Activated CD8-positive, alpha-beta memory T cell treated with anti-CD3 and anti-CD28 coated beads for 36 hours (primary cell): ENCODE results near the gene SRC. TPM values are rescaled to one million over a fixed set of nuclear protein-coding genes. Genes with fewer than 3 reads are reported as not detected.

ENCODE experiments used
- CTCF ChIA-PET: fragments of 350-600 bp; sonication (Branson Sonifier 250); formaldehyde crosslinking; loops from one replicate; lab custom pipeline; 2021; ENCODE audit warnings: antibody characterized with exemption; lab: Charles Lee
- POLR2A ChIA-PET: fragments of 350-600 bp; sonication (Branson Sonifier 250); formaldehyde crosslinking; loops from one replicate; lab custom pipeline; 2021; ENCODE audit warnings: antibody characterized with exemption; lab: Charles Lee
- total RNA-seq, 2 experiments: library from RNA; stranded (reverse); gene quantifications; one replicate each; pipeline ENCODE4 v1.2.3, GENCODE V29; 2021

The SRC gene
- total RNA-seq, 2 experiments from 2014 or later, result 2.3 to 3.2 TPM

- ChIA-PET CTCF (interaction anchor here (1.3 kb wide), 1 partner anchor 118 kb away, joined by 3 read pairs; no protein-coding TSS in a partner anchor), POLR2A (no interaction called here)
These were observed 32.3 kb upstream of the SRC start for GRCh38 chr20:37313546-37314091.

- POLR2A ChIA-PET, result no interaction called here
- CTCF ChIA-PET, result no interaction called here
These were observed 31.8 kb upstream of the SRC start for GRCh38 chr20:37314099-37314498.

- ChIA-PET POLR2A (no interaction called here), CTCF (no interaction called here)
These were observed 31.3 kb upstream of the SRC start for GRCh38 chr20:37314617-37315016.

GRCh38 chr20:37315021-37315451 is 30.9 kb upstream of the SRC start:
- CTCF ChIA-PET, result no interaction called here

GRCh38 chr20:37315452-37316110 is 30.4 kb upstream of the SRC start:
- ChIA-PET CTCF (interaction anchor here (1.1 kb wide), 1 partner anchor 23 kb away, joined by 4 read pairs; no protein-coding TSS in a partner anchor), POLR2A (no interaction called here)

More at GRCh38 chr20:37315021-37315451, 30.9 kb upstream of the SRC start:
- POLR2A ChIA-PET, result no interaction called here

- POLR2A ChIA-PET, result interaction anchor here (0.7 kb wide), 1 partner anchor 687 kb away, joined by 3 read pairs; no protein-coding TSS in a partner anchor
- CTCF ChIA-PET, result interaction anchor here (1.1 kb wide), 1 partner anchor 23 kb away, joined by 4 read pairs; no protein-coding TSS in a partner anchor
These were observed 29.7 kb upstream of the SRC start for GRCh38 chr20:37316116-37316774.

GRCh38 chr20:37316775-37317170 is 29.2 kb upstream of the SRC start:
- CTCF ChIA-PET, result no interaction called here
- POLR2A ChIA-PET, result interaction anchor here (0.7 kb wide), 1 partner anchor 687 kb away, joined by 3 read pairs; no protein-coding TSS in a partner anchor

- ChIA-PET POLR2A (no interaction called here), CTCF (no interaction called here)
These were observed 28.6 kb upstream of the SRC start for GRCh38 chr20:37317316-37317715.

GRCh38 chr20:37317994-37318640 is 27.8 kb upstream of the SRC start:
- POLR2A ChIA-PET, result no interaction called here
- CTCF ChIA-PET, result interaction anchor here (0.6 kb wide), 1 partner anchor 47 kb away, joined by 3 read pairs; no protein-coding TSS in a partner anchor

GRCh38 chr20:37319151-37319671 is 26.7 kb upstream of the SRC start:
- POLR2A ChIA-PET, result no interaction called here

GRCh38 chr20:37323985-37324384 is 22.0 kb upstream of the SRC start:
- ChIA-PET CTCF (no interaction called here), POLR2A (no interaction called here)

More at GRCh38 chr20:37319151-37319671, 26.7 kb upstream of the SRC start:
- CTCF ChIA-PET, result interaction anchor here (0.8 kb wide), 1 partner anchor 136 kb away, joined by 3 read pairs; no protein-coding TSS in a partner anchor

- CTCF ChIA-PET, result no interaction called here
- POLR2A ChIA-PET, result no interaction called here
These were observed 20.7 kb upstream of the SRC start for GRCh38 chr20:37325206-37325605.

- CTCF ChIA-PET, result no interaction called here
- POLR2A ChIA-PET, result interaction anchor here (0.6 kb wide), 1 partner anchor 722 kb away, joined by 6 read pairs; no protein-coding TSS in a partner anchor
These were observed 19.3 kb upstream of the SRC start for GRCh38 chr20:37326666-37327065.

GRCh38 chr20:37327748-37328147 is 18.2 kb upstream of the SRC start:
- CTCF ChIA-PET, result interaction anchor here (0.7 kb wide), 3 partner anchors 134 to 476 kb away, joined by 3 to 4 read pairs (median 4); no protein-coding TSS in a partner anchor
- POLR2A ChIA-PET, result interaction anchor here (0.7 kb wide), 1 partner anchor 422 kb away, joined by 5 read pairs; no protein-coding TSS in a partner anchor

- ChIA-PET POLR2A (interaction anchor here (0.7 kb wide), 1 partner anchor 421 kb away, joined by 5 read pairs; no protein-coding TSS in a partner anchor), CTCF (interaction anchor here (0.7 kb wide), 3 partner anchors 135 to 475 kb away, joined by 3 to 4 read pairs (median 4); no protein-coding TSS in a partner anchor)
These were observed 17.6 kb upstream of the SRC start for GRCh38 chr20:37328149-37328945.

GRCh38 chr20:37329481-37330165 is 16.3 kb upstream of the SRC start:
- ChIA-PET CTCF (no interaction called here), POLR2A (no interaction called here)

- ChIA-PET CTCF (no interaction called here), POLR2A (no interaction called here)
These were observed 15.6 kb upstream of the SRC start for GRCh38 chr20:37330316-37330715.
